ENCODE measurements around the gene ZFPL1. TPM values are rescaled to one million over a fixed set of nuclear protein-coding genes. Genes with fewer than 3 reads are reported as not detected.

ZFPL1 gene
- total and polyA plus RNA-seq, 10 of the 15 experiments (the other 5 are each of a cell fraction or from before 2014, with no cell fraction given): 2.2 to 37.8 (median 27.0) TPM

DNA sequence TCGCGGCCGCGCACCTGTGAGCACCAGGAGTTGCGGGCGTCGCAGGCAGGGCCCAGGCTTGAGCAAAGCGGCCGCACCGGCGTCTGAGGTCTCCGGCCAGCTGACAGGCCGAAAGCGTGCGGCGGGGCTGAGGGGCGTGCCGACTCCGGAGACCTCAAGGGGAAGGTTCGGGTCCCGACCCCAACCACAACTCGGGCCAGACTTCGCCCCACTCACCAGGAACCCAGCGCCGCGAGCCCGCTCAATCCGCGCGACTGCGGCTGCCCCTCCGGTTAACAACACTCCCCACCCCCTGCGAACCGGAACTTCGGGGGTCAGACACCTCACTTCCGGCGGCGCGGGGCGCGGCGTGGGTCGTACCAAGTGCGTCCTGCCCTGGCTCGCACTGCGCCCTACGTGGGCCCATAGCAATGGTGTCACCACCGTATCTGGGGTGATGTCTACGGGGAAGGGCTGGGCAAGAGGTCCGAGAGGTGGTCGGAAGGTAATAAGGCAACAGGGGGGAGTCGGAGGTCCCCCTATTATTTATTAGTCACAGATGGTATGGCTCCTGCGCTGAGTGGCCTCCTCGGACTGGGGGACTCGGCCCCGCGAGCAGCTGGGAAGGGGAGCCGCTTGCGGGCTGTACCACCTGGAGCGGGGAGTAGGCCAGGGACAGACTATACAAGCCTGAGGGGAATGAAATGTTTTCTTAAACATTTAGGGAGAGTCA, 50.4 kb downstream of the ZFPL1 start, which contains the start of gene SYVN1 (continued):
- TF ChIP-seq ZNF687 (IDR thresholded peaks at IDR 0.05): peak; percentile 78; the same call in 1 of the 2 replicates
- no peak; the same call in 1 of the 2 replicates for TF ChIP-seq TARDBP (IDR thresholded peaks at IDR 0.05; ENCODE audit: borderline replicate concordance)
- peak; percentile 62; the same call in 1 of the 2 replicates for TF ChIP-seq YY1 (IDR thresholded peaks at IDR 0.05; ENCODE audit: low read depth, low read length)

DNA sequence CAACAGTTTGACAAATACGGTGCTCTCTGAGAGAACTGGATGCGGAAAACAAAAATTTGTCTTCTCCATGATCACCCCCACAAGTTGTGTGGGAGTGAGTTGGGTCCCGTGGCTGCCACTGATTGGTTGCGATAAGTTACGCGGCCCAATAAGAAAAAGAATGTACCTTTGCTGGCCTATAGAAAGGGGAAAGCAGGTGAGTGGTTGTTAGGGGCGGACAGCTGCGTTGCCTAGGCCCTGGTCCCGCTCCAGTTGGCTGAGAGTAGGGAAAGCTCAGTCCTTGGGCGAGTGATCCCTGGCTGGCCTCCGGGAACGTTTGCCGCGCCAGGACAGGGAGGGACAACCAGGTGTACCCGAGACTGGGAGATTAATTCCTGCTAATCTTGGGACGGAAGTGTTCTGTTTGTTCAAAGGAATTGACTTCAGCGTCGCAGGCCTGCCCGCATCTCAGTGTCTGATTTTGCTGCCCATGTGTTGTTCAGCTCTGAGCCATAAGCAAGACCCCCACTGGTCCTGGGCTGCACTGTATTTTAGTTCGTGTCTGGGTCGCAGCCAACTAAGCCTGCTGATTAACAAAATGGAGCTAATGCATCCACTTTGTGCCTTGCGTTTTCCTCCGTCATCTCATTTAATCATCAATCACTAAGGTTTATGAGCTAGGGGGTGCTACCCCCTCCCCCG, 51.1 kb downstream of the ZFPL1 start:
- POLR2A ChIA-PET: interaction anchor here (0.6 to 3.1 kb wide), 24 partner anchors 9 to 356 kb away, joined by 3 to 28 read pairs (median 4); partner anchors contain the start of genes CAPN1, CDCA5, FAU and MRPL49
- Histone ChIP-seq H3K27ac (ENCODE audit: control insufficient read depth, insufficient read depth) (peak overlapping the region; percentile 99), H3K9me3 (replicated peaks; ENCODE audit: control insufficient read depth, insufficient read depth, low read length) (no peaks in the 10 kb centered on the region), H3K9ac (ENCODE audit: control insufficient read depth, insufficient read depth, low read length) (peak overlapping the region; percentile 96), H3K4me2 (ENCODE audit: control insufficient read depth, insufficient read depth) (peak overlapping the region; percentile 98), H3K4me1 (ENCODE audit: control insufficient read depth, insufficient read depth, low read length) (peaks cover 21% of the 10 kb centered on the region), H4K20me1 (ENCODE audit: control insufficient read depth, insufficient read depth) (0 out of 2 replicates have a peak, but pooled peaks cover 4% of the 10 kb centered on the region), H3K27me3 (replicated peaks in 1 of 2; ENCODE audit: control insufficient read depth in 2 of 2, insufficient read depth in 2 of 2, low read length in 1 of 2) (no peaks in the 10 kb centered on the region), H3K36me3 (ENCODE audit: control insufficient read depth in 2 of 2, insufficient read depth in 2 of 2, low read length in 1 of 2) (peaks cover 10 to 13% of the 10 kb centered on the region in 2 experiments; a peak in 3 of 4 replicates), H2AFZ (ENCODE audit: control insufficient read depth, low read depth, low read length) (peak overlapping the region; percentile 97), H3K79me2 (ENCODE audit: control insufficient read depth, insufficient read depth, low read length) (peaks cover 44% of the 10 kb centered on the region), H3K4me3 (peak overlapping the region; percentile 99)
- 2% methylated on average over 24 of the region's 24 CpGs for WGBS (ENCODE audit: insufficient coverage, insufficient replicate concordance, low lambda C conversion rate, missing lambda C conversion rate)
- in situ Hi-C loops (cut with MboI): no loop called here
- CTCF ChIA-PET: interaction anchor here (0.6 to 6.7 kb wide), 12 partner anchors 11 to 290 kb away, joined by 3 to 40 read pairs (median 5); partner anchors contain the start of genes CAPN1, CDC42BPG, CDC42EP2 and FAU
- FAIRE-seq (peak; percentile 96), ATAC-seq (peak; percentile 91), DNase-seq (ENCODE audit: low read depth, low spot score) (no peak)
- intact Hi-C loops (cut with micrococcal nuclease; ENCODE audit: unreplicated experiment): loop anchor here (5.0 to 10.0 kb wide), 2 partner anchors 47 to 120 kb away; partner anchors contain the start of gene CAPN1
- TSS peak; percentile 93 for BruUV-seq (replicated peaks)
- SMC1A ChIA-PET (ENCODE audit: uncharacterized antibody, unreplicated experiment): interaction anchor here (0.7 to 2.4 kb wide), 12 partner anchors 10 to 287 kb away, joined by 3 to 13 read pairs (median 6); partner anchors contain the start of genes FAU, MRPL49 and ZNHIT2
- RAD21 ChIA-PET (ENCODE audit: unreplicated experiment): interaction anchor here (0.5 to 3.0 kb wide), 11 partner anchors 12 to 287 kb away, joined by 3 to 25 read pairs (median 4); partner anchors contain the start of genes ARL2, CAPN1, DPF2 and FAU
- TF ChIP-seq NFYB (IDR thresholded peaks at IDR 0.05; ENCODE audit: insufficient read depth, low read depth, low read length) (peak; percentile 94), TARDBP (IDR thresholded peaks at IDR 0.05; ENCODE audit: borderline replicate concordance) (no peak), STAT1 (conservative IDR thresholded peaks at IDR 0.05) (no peak), SIX5 (IDR thresholded peaks at IDR 0.05; ENCODE audit: low read depth, low read length, severe bottlenecking) (peak; percentile 34), CHD2 (IDR thresholded peaks at IDR 0.05; ENCODE audit: borderline replicate concordance, low read depth, low read length) (peak; percentile 61; the same call in 1 of the 2 replicates), IRF3 (IDR thresholded peaks at IDR 0.05) (peak; percentile 72; the same call in 1 of the 2 replicates), SREBF1 (IDR thresholded peaks at IDR 0.05; ENCODE audit: low read length) (no peak), POLR2AphosphoS5 (IDR thresholded peaks at IDR 0.05; ENCODE audit: low read length) (peak; percentile 39), POU2F2 (IDR thresholded peaks at IDR 0.05; ENCODE audit: borderline replicate concordance, low read depth, low read length) (peak; percentile 34; the same call in 1 of the 3 replicates), IKZF2 (IDR thresholded peaks at IDR 0.05) (peak; percentile 65 to 81)
- TF ChIP-seq, protein P1, sequence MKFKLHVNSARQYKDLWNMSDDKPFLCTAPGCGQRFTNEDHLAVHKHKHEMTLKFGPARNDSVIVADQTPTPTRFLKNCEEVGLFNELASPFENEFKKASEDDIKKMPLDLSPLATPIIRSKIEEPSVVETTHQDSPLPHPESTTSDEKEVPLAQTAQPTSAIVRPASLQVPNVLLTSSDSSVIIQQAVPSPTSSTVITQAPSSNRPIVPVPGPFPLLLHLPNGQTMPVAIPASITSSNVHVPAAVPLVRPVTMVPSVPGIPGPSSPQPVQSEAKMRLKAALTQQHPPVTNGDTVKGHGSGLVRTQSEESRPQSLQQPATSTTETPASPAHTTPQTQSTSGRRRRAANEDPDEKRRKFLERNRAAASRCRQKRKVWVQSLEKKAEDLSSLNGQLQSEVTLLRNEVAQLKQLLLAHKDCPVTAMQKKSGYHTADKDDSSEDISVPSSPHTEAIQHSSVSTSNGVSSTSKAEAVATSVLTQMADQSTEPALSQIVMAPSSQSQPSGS (IDR thresholded peaks at IDR 0.05; ENCODE audit: low read length): no peak

Measured in GM12878 (cell line).